Brain microvascular endothelial cell (primary cell): ENCODE measurements around the gene TEX35.

Experiments
- DNase-seq: peaks from one replicate; pipeline ENCODE4 v3.0.0-alpha.2; 2020
- H3K27ac ChIP-seq: fragments of 250-450 bp; sonication (Bioruptor Pico); 2 replicates; pipeline ENCODE4 v1.5.1; 2020; ENCODE audit warnings: mild to moderate bottlenecking, moderate library complexity
- H3K27me3 ChIP-seq: fragments of 250-450 bp; sonication (Bioruptor Pico); replicated peaks from 2 replicates; pipeline ENCODE4 v1.5.1; 2020; ENCODE audit warnings: mild to moderate bottlenecking
- H3K36me3 ChIP-seq: fragments of 250-450 bp; sonication (Bioruptor Pico); replicated peaks from 2 replicates; pipeline ENCODE4 v1.5.1; 2020; ENCODE audit warnings: mild to moderate bottlenecking
- H3K4me3 ChIP-seq: 2 replicates; pipeline ENCODE4 v1.5.1; 2011; ENCODE audit warnings: low read depth, mild to moderate bottlenecking, control low read depth, low read length, moderate library complexity
- CTCF ChIP-seq: IDR thresholded peaks from 2 replicates; pipeline ENCODE4 v1.5.1; 2011; ENCODE audit warnings: low read depth, mild to moderate bottlenecking, moderate library complexity, low read length, control low read depth, inconsistent platforms; ENCODE audit errors: missing control alignments
- in situ Hi-C: cut with HindIII; loops from 2 replicates; pipeline ENCODE4 v1.10.0; 2017; ENCODE audit warnings: low sequenced_read_pairs, low pct_ligation_motif_present

The TEX35 gene

GRCh38 chr1:178533121-178533946, 20.4 kb downstream of the TEX35 start:
- Histone ChIP-seq H3K27ac (no peak overlapping the region), H3K4me3 (no peak overlapping the region), H3K36me3 (no peaks in the 10 kb centered on the region), H3K27me3 (no peaks in the 10 kb centered on the region)
- in situ Hi-C loops: loop anchor here (25.0 kb wide), 1 partner anchor 479 kb away; no protein-coding TSS in a partner anchor
- no peak for TF ChIP-seq CTCF
- DNase-seq: no peak

- Histone ChIP-seq H3K36me3 (no peaks in the 10 kb centered on the region), H3K4me3 (no peak overlapping the region), H3K27ac (no peak overlapping the region), H3K27me3 (no peaks in the 10 kb centered on the region)
- in situ Hi-C loops: loop anchor here (25.0 kb wide), 1 partner anchor 478 kb away; no protein-coding TSS in a partner anchor
- DNase-seq: no peak
- TF ChIP-seq CTCF: no peak
These were observed 21.4 kb downstream of the TEX35 start for GRCh38 chr1:178534137-178534868.

GRCh38 chr1:178536329-178536728, 23.4 kb downstream of the TEX35 start:
- TF ChIP-seq CTCF: no peak
- no peak overlapping the region for H3K27ac ChIP-seq
- in situ Hi-C loops: loop anchor here (25.0 kb wide), 1 partner anchor 476 kb away; no protein-coding TSS in a partner anchor
- no peak overlapping the region for H3K4me3 ChIP-seq
- no peak for DNase-seq
- H3K36me3 ChIP-seq: no peaks in the 10 kb centered on the region
- H3K27me3 ChIP-seq: no peaks in the 10 kb centered on the region

- in situ Hi-C loops: loop anchor here (25.0 kb wide), 1 partner anchor 475 kb away; no protein-coding TSS in a partner anchor
- H3K36me3 ChIP-seq: no peaks in the 10 kb centered on the region
- no peak for TF ChIP-seq CTCF
- H3K4me3 ChIP-seq: no peak overlapping the region
- peak overlapping the region; percentile 27 for H3K27ac ChIP-seq
- DNase-seq: peak; percentile 95
- no peaks in the 10 kb centered on the region for H3K27me3 ChIP-seq
These were observed 24.0 kb downstream of the TEX35 start for GRCh38 chr1:178536844-178537371.

GRCh38 chr1:178537382-178538090, 24.6 kb downstream of the TEX35 start:
- in situ Hi-C loops: loop anchor here (25.0 kb wide), 1 partner anchor 475 kb away; no protein-coding TSS in a partner anchor
- DNase-seq: no peak
- peak overlapping the region; percentile 27 for H3K27ac ChIP-seq
- no peak overlapping the region for H3K4me3 ChIP-seq
- no peak for TF ChIP-seq CTCF
- H3K36me3 ChIP-seq: no peaks in the 10 kb centered on the region
- no peaks in the 10 kb centered on the region for H3K27me3 ChIP-seq
